Lung (tissue), 12 donors: ENCODE results near the gene NCAPG2. TPM values are rescaled to one million over a fixed set of nuclear protein-coding genes. Genes with fewer than 3 reads are reported as not detected.
"Not testable (repeated sequence)": the region's sequence is repeated elsewhere in the genome, so short reads cannot be mapped to it uniquely, and the experiment has no call there.

Source experiments
- ATAC-seq: fragments of 200-7000 bp; cut with Tn5 transposase; one replicate; pipeline ENCODE4 v1.9.1; 2020; ENCODE audit warnings: moderate number of reproducible peaks; ENCODE audit not compliant: insufficient read depth, low FRiP score
- DNase-seq, 3 donors: peaks; one replicate each; pipeline ENCODE4 v3.0.0-alpha.2; 2013 to 2017
- H3K27ac ChIP-seq, 2 donors: one replicate each; pipeline ENCODE4 v1.5.1; 2013; ENCODE audit warnings: mild to moderate bottlenecking in 2 of 2, moderate library complexity in 2 of 2, control low read depth in 1 of 2, inconsistent platforms in 1 of 2, low read depth in 1 of 2, low read length in 1 of 2
- H3K27me3 ChIP-seq, 3 donors: one replicate each; pipeline ENCODE4 v1.5.1; 2013; ENCODE audit warnings: low read length in 2 of 3; ENCODE audit not compliant: control insufficient read depth in 3 of 3, insufficient read depth in 3 of 3
- H3K36me3 ChIP-seq, 4 donors: one replicate each; pipeline ENCODE4 v1.5.1; 2013; ENCODE audit warnings: low read length in 4 of 4, mild to moderate bottlenecking in 1 of 4, moderate library complexity in 1 of 4; ENCODE audit not compliant: control insufficient read depth in 4 of 4, insufficient read depth in 4 of 4
- H3K4me1 ChIP-seq, 5 donors: one replicate each; pipeline ENCODE4 v1.5.1; 2013; ENCODE audit warnings: low read length in 5 of 5, mild to moderate bottlenecking in 2 of 5, moderate library complexity in 1 of 5; ENCODE audit not compliant: control insufficient read depth in 5 of 5, insufficient read depth in 5 of 5
- H3K4me3 ChIP-seq: one replicate; pipeline ENCODE4 v1.5.1; 2013; ENCODE audit warnings: mild to moderate bottlenecking, control low read depth, moderate library complexity
- H3K9ac ChIP-seq, 2 donors: one replicate each; pipeline ENCODE4 v1.5.1; 2013; ENCODE audit warnings: low read length in 2 of 2, control low read depth in 1 of 2; ENCODE audit not compliant: insufficient read depth in 1 of 2
- H3K9me3 ChIP-seq, 4 donors: one replicate each; pipeline ENCODE4 v1.5.1; 2013; ENCODE audit warnings: low read length in 3 of 4, mild to moderate bottlenecking in 1 of 4, moderate library complexity in 1 of 4; ENCODE audit not compliant: control insufficient read depth in 4 of 4, insufficient read depth in 3 of 4
- CTCF ChIP-seq: IDR thresholded peaks from 2 replicates; pipeline ENCODE4 v1.5.1; 2012; ENCODE audit warnings: mild to moderate bottlenecking; ENCODE audit errors: control extremely low read depth, extremely low read depth
- WGBS, 2 donors: extraction: QIAGEN DNeasy Blood & Tissue Kit; methylation state at CpG; one replicate each; pipeline ENCODE4 v1.1.7; 2013; 5-methylcytosine and 5-hydroxymethylcytosine counted together
- polyA plus RNA-seq, 2 donors: library from polyadenylated mRNA; stranded (reverse); fragments of 200-250 nt; gene quantifications; one replicate each; pipeline ENCODE4 v1.2.1, GENCODE V29; 2013
- total RNA-seq, 2 donors: library from RNA; depleted of rRNA in 1 of 2; stranded (reverse); fragments of >200 nt in 1 of 2; gene quantifications; one replicate each; pipeline ENCODE4 v1.2.1, GENCODE V29; 2014 to 2021
- donor health status: control.
- donor health status: control.
- donor health status: Bipolar disorder and iron deficiency.
- donor health status: healthy.
- donor health status: DM: yes; HTN: yes; CAD: no.

The NCAPG2 gene
- total and polyA plus RNA-seq, 4 donors = 2.1 to 13.5 (median 6.9) TPM

- Histone ChIP-seq H3K9me3 (no peaks in the 10 kb centered on the region), H3K36me3 (peaks cover 0 to 6% (median 0%) of the 10 kb centered on the region in 4 donors), H3K27ac (no peak overlapping the region), H3K9ac (no peak overlapping the region), H3K4me3 (no peak overlapping the region), H3K4me1 (no peaks in the 10 kb centered on the region), H3K27me3 (no peaks in the 10 kb centered on the region)
- DNase-seq (no peak), ATAC-seq (no peak)
- no peak for TF ChIP-seq CTCF
- 97 to 98% methylated on average over 7 of the region's 7 CpGs for WGBS, 2 donors
Observed at GRCh38 chr7:158638001-158638400, 66.6 kb downstream of the NCAPG2 start.

DNA sequence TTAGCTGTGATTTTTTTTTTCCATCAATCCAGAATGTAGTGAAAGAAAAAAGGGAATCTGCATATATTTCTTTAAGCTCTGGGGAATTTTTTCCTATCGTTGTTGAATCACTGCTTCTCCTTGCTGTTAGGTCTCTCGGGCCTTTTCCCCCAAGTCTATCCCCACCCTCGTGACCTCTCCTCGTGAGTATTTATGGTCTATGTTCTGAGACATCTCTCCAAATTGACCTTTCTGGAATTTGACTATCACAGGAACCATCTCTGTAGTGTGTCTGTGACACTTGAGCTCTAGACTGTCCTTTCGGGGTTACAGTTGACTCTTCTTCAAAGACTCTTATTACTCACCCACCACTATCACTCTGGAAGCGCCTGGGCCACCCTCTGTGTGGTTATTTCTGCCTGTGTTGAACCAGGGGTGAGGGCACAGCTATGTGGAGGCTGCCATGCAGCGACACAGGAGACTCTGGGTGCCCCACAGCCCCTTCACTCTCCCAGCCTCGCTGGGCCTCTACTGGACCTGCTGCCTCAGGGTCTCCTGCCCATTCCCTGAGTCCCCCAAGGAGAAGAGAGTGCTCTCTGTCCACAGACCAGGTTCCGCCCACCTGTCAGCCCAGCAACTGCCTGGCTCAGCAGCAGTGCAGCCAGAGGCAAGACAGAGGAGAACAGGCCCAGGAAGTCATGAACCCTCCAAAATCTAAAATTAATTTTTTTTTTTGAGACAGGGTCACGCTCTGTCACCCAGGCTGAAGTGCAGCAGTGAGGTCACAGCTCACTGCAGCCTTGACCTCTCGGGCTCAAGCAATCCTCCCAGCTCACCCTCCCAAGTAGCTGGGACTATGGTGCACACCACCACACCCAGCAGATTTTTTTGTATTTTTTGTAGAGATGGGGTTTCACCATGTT, 71.3 kb downstream of the NCAPG2 start:
- ATAC-seq (no peak), DNase-seq (no peak)
- no peak overlapping the region for H3K9ac ChIP-seq
- H3K4me1 ChIP-seq = no peaks in the 10 kb centered on the region
- H3K36me3 ChIP-seq = peaks cover 0 to 7% (median 6%) of the 10 kb centered on the region in 4 donors
- H3K4me3 ChIP-seq = no peak overlapping the region
- no peaks in the 10 kb centered on the region for H3K9me3 ChIP-seq
- no peak overlapping the region for H3K27ac ChIP-seq
- WGBS, 2 donors = 92 to 94% methylated on average over 11 of the region's 11 CpGs
- TF ChIP-seq CTCF = no peak
- no peaks in the 10 kb centered on the region for H3K27me3 ChIP-seq

- Histone ChIP-seq H3K4me1 (no peaks in the 10 kb centered on the region), H3K27me3 (no peaks in the 10 kb centered on the region), H3K36me3 (peaks cover 3 to 7% (median 4%) of the 10 kb centered on the region in 4 donors), H3K9ac (no peak overlapping the region), H3K9me3 (no peaks in the 10 kb centered on the region), H3K4me3 (no peak overlapping the region), H3K27ac (no peak overlapping the region)
- 93% methylated on average over 3 of the region's 3 CpGs for WGBS, 2 donors
- ATAC-seq (no peak), DNase-seq (no peak)
- no peak for TF ChIP-seq CTCF
Observed at GRCh38 chr7:158631574-158632195, 72.9 kb downstream of the NCAPG2 start.

- H3K27me3 ChIP-seq, H3K9me3 ChIP-seq, H3K27ac ChIP-seq, H3K9ac ChIP-seq, H3K36me3 ChIP-seq, H3K4me1 ChIP-seq, H3K4me3 ChIP-seq, DNase-seq, ATAC-seq: not testable (repeated sequence)
- 95% methylated on average over 8 of the region's 8 CpGs for WGBS, 2 donors
Observed at GRCh38 chr7:158626289-158626688, 78.3 kb downstream of the NCAPG2 start.
